Activated naive CD4-positive, alpha-beta T cell treated with anti-CD3 and anti-CD28 coated beads, Interleukin-2, amount 50 U/mL, for 24 hours (primary cell): ENCODE measurements around the gene CYP2W1.
"Not testable (repeated sequence)": the region's sequence is repeated elsewhere in the genome, so short reads cannot be mapped to it uniquely, and the experiment has no call there.

Experiments used
- H3K27ac Mint-ChIP-seq: one replicate; pipeline ENCODE4 v1.8.0; 2021; ENCODE audit warnings: mild to moderate bottlenecking, mixed read lengths
- H3K27me3 Mint-ChIP-seq: one replicate; pipeline ENCODE4 v1.8.0; 2021; ENCODE audit warnings: mixed read lengths
- H3K36me3 Mint-ChIP-seq: one replicate; pipeline ENCODE4 v1.8.0; 2021; ENCODE audit warnings: mixed read lengths
- H3K4me1 Mint-ChIP-seq: one replicate; pipeline ENCODE4 v1.8.0; 2021; ENCODE audit warnings: mixed read lengths
- H3K4me3 Mint-ChIP-seq: one replicate; pipeline ENCODE4 v1.8.0; 2021; ENCODE audit warnings: mild to moderate bottlenecking, mixed read lengths
- H3K9me3 Mint-ChIP-seq: one replicate; pipeline ENCODE4 v1.8.0; 2021; ENCODE audit warnings: mixed read lengths

CYP2W1 gene

GRCh38 chr7:1031716-1032455, 48.9 kb downstream of the CYP2W1 start:
- Mint-ChIP-seq H3K27ac (no peak overlapping the region), H3K36me3 (no peaks in the 10 kb centered on the region), H3K27me3 (no peaks in the 10 kb centered on the region), H3K9me3 (no peaks in the 10 kb centered on the region), H3K4me1 (peaks cover 51% of the 10 kb centered on the region), H3K4me3 (no peak overlapping the region)

- Mint-ChIP-seq H3K4me3 (peak overlapping the region; percentile 24), H3K27ac (peak overlapping the region; percentile 18), H3K4me1 (peaks cover 44% of the 10 kb centered on the region), H3K36me3 (no peaks in the 10 kb centered on the region), H3K27me3 (no peaks in the 10 kb centered on the region), H3K9me3 (no peaks in the 10 kb centered on the region)
These were observed 49.7 kb downstream of the CYP2W1 start for GRCh38 chr7:1032536-1033181.

- peaks cover 44% of the 10 kb centered on the region for H3K4me1 Mint-ChIP-seq
- peak overlapping the region; percentile 58 for H3K4me3 Mint-ChIP-seq
- no peaks in the 10 kb centered on the region for H3K9me3 Mint-ChIP-seq
- H3K36me3 Mint-ChIP-seq = no peaks in the 10 kb centered on the region
- no peaks in the 10 kb centered on the region for H3K27me3 Mint-ChIP-seq
- no peak overlapping the region for H3K27ac Mint-ChIP-seq
These were observed 50.7 kb downstream of the CYP2W1 start for GRCh38 chr7:1033546-1034145.

GRCh38 chr7:1034769-1035168, 51.8 kb downstream of the CYP2W1 start:
- H3K36me3 Mint-ChIP-seq, H3K4me3 Mint-ChIP-seq, H3K9me3 Mint-ChIP-seq, H3K27me3 Mint-ChIP-seq: not testable (repeated sequence)
- Mint-ChIP-seq H3K4me1 (peaks cover 35% of the 10 kb centered on the region), H3K27ac (peak overlapping the region; percentile 19)

GRCh38 chr7:1036164-1036928, 53.4 kb downstream of the CYP2W1 start:
- not testable (repeated sequence) for H3K9me3 Mint-ChIP-seq

More at GRCh38 chr7:1036164-1036928, 53.4 kb downstream of the CYP2W1 start:
- H3K36me3 Mint-ChIP-seq, H3K27ac Mint-ChIP-seq, H3K4me3 Mint-ChIP-seq, H3K27me3 Mint-ChIP-seq: not testable (repeated sequence)
- peaks cover 36% of the 10 kb centered on the region for H3K4me1 Mint-ChIP-seq
